T-helper 1 cell treated with Interleukin-12 subunit alpha and Interleukin-12 subunit beta and Interleukin-4 antibody, amounts not matched to agents 30 μg/mL and 1 μg/mL, for 36 hours (primary cell): ENCODE data around the gene CACNA1C.

Experiments
- H3K27ac Mint-ChIP-seq: one replicate; pipeline ENCODE4 v1.8.0; 2021; ENCODE audit warnings: mild to moderate bottlenecking, mixed read lengths
- H3K27me3 Mint-ChIP-seq: one replicate; pipeline ENCODE4 v1.8.0; 2021; ENCODE audit warnings: low read depth, mixed read lengths
- H3K36me3 Mint-ChIP-seq: one replicate; pipeline ENCODE4 v1.8.0; 2021; ENCODE audit warnings: low read depth, mixed read lengths
- H3K4me1 Mint-ChIP-seq: one replicate; pipeline ENCODE4 v1.8.0; 2021; ENCODE audit warnings: low read depth, mixed read lengths
- H3K4me3 Mint-ChIP-seq: one replicate; pipeline ENCODE4 v1.8.0; 2021; ENCODE audit warnings: mild to moderate bottlenecking, moderate library complexity, mixed read lengths
- H3K9me3 Mint-ChIP-seq: one replicate; pipeline ENCODE4 v1.8.0; 2021; ENCODE audit warnings: mixed read lengths

Gene CACNA1C

DNA sequence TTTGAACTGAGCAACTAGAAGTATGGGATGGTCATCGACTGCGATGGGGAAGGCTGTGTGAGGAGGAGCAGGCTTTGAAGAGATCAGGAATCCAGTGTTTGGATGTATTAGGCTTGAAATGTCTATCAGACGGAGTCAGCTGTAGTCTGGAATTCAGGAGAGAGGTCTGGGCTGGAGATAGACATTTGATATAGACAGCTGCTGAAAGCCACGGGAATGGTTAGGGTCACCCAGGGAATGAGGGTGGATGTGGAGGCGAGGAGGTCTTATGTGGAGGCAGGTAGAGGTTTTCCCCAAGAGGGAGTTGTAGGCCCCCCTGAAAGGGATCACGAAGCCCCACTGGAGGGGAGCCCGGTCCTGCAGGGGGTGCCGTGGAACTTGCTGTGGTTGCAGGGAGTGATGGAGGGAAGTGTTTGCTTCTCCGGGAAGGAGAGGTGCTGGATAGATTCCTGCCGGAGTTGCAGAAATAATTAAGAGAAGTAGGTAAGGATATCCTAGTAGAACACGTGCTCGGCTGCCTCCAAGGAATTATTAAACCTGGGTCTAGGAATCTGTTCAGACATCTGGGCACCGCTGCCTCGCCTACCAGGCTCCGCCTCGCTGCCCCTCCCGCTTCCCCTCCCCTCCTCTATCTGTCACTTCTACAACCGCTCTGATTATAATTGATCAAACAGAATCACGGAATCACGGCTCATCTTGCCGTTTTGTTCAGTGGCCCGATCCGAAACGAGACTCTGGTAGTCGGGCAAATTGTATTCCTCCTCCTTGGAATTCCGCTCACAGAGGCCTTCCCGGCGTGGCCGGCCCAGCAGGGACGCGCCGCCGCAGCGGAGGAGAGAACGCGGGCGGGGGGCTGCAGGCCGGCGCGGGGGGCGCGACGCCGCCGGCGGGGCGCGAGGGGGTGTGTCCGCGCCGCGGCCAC, 826 bp upstream of the CACNA1C start:
- Mint-ChIP-seq H3K4me1 (peaks cover 13% of the 10 kb centered on the region), H3K36me3 (no peaks in the 10 kb centered on the region), H3K4me3 (peak overlapping the region; percentile 70), H3K27ac (no peak overlapping the region), H3K27me3 (peaks cover 80% of the 10 kb centered on the region), H3K9me3 (no peaks in the 10 kb centered on the region)

DNA sequence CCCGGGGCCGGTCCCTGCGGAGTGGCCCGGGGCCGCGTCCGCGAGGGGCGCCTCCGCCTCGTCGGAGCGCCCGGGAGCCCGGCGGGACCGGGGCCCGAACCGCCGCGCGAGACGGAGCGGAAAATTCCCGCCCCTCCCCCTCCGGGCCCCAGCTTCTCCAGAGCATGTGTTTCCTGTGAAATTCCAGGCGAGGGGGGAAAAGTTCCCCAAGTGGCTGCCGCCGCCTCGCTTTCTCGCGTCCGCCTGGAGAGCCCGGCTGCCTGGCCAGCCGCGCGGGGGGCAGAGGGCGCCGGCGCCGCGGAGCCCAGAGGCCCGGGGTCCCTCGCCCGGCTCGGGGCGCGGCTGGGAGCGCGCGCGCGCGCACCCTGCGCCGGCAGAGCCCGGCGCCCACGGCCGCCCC, 904 bp downstream of the CACNA1C start:
- H3K27me3 Mint-ChIP-seq = peaks cover 81% of the 10 kb centered on the region
- H3K4me1 Mint-ChIP-seq = peaks cover 13% of the 10 kb centered on the region
- H3K27ac Mint-ChIP-seq = no peak overlapping the region
- no peaks in the 10 kb centered on the region for H3K9me3 Mint-ChIP-seq
- no peak overlapping the region for H3K4me3 Mint-ChIP-seq
- H3K36me3 Mint-ChIP-seq = no peaks in the 10 kb centered on the region

DNA sequence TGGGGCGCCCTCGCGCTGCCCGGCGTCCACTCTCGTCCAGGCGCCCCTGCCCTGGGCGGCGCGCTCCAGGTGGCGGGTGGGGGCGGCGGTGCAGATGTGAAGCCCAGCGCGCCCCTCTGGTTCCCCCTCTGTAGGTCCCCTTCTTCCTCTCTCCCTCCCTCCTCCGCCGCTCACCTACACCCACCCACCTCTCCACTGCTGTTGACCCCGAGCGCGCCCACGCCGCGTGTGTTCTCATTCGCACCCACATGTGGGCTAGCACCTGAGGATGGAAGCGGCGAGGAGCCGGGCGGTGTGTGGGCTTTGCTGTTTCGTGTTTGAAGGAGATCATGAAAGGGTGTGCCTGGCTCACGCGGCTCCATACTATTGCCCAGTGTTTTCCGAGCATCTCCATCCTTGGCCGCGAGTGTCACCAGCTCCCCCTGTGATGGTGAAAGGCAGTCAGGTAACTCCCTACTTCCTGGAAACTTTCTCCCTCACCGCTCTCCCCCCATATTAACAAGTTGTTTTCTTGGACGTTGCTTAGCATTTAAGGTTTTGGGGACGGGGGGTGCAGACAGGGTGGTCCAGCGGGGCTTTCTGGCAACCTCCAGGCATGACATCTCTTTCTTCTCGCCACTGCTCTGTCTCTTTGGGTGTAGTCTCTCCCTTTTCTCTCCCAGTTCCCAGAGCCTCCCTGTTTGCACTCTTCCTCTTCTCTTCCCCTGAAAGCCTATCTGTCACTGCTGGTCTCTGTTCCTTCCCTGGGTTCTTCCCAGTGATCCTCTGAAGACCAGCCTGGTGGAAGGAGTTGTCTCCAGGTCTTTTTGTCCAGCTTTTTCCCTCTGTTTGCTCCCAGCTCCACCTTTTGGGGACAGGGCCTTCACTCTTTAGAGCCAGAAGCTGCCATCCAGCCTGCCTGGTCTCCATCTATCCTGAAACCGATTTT, 1.6 kb downstream of the CACNA1C start:
- H3K27me3 Mint-ChIP-seq = peaks cover 81% of the 10 kb centered on the region

DNA sequence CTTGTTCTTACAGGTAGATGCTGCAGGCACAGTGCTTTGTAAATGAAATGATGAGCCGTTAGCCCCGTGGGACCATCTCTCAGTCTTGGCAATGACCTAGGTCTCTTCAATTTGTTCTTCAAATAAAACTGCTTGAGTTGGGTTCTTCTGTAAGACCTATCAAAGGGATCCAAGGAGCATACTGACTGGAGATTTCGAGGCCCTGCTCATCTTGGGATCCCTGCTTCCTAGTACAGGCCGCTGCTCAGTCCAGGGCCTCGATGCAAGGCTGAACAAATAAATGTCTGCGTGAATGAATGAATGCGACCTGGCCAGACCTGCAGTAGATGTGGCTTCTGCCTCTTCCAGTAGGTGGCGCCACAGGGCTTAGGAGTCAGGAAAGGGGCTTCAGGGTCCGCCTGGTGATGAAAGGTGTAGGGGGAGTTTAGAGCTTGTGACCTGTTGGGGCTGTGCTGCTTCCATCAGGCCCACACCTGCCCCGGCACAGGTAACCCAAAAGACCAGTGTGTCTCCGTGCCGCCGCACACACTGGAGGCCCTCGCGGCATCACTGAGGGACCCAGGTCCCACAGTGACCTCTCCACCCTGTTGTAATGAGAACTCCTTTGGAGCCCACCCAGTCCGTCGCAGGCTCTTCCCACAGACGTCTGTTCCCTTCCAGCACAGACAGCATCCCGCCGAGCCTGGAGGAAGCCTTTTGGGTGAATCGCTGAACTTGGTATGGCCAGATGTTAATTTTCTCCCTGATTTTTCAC, 4.4 kb downstream of the CACNA1C start:
- Mint-ChIP-seq H3K36me3 (no peaks in the 10 kb centered on the region), H3K9me3 (no peaks in the 10 kb centered on the region), H3K27ac (no peak overlapping the region), H3K4me1 (peaks cover 5% of the 10 kb centered on the region), H3K27me3 (peaks cover 59% of the 10 kb centered on the region), H3K4me3 (no peak overlapping the region)

More for the DNA sequence above, 1.6 kb downstream of the CACNA1C start:
- Mint-ChIP-seq H3K4me3 (peak overlapping the region; percentile 71), H3K9me3 (no peaks in the 10 kb centered on the region), H3K4me1 (peaks cover 13% of the 10 kb centered on the region), H3K36me3 (no peaks in the 10 kb centered on the region), H3K27ac (no peak overlapping the region)

DNA sequence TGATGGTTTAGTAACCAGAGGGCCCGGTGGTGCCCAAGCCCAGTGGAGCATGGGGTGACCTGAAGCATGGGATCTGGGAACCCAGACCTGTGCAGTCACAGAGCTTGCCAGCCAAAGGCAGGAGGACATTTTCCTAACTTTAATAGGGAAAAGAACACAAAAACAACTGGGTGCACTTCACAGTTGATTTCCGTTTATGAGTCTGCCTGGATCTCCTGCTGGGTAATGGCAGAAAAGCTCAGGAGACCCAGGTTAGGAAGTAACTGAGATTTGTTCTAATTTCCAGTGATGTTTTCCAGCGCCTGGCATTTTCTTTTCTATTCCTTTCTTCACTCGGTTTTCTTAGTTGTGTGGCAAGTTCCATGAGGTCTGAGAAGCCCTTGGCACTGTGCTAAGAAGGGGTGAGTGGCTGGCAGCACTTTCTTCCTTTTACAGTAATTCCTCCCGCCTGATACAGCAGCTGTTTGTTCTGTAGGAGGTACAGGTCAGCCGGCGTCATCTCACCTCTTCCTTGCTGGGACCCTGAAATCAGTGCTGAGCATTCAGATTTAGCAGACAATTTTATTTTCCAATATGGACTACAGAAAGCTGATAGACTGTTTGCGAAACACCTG, 5.1 kb downstream of the CACNA1C start:
- Mint-ChIP-seq H3K27ac (no peak overlapping the region), H3K4me1 (peaks cover 5% of the 10 kb centered on the region), H3K27me3 (peaks cover 59% of the 10 kb centered on the region), H3K36me3 (no peaks in the 10 kb centered on the region), H3K9me3 (no peaks in the 10 kb centered on the region), H3K4me3 (no peak overlapping the region)

DNA sequence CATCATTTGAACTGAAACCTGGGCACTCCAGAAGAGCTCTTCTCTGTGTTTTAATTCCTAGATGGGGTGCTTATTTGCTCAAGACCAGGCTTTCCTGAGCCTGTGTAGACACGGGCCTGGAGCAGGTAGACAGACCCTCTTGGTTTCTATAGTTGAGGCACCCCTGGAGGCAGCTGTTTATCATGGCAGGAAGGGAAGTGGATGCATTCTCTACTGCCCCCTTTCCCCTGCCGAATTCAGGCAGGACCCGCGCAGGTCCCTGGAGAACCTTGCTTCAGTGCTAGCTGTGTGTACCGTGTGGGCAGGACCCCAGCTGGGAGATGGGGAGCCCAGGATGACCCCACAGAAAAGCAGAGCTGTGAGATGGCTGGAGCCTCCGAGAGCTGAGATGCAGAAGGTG, 6.0 kb downstream of the CACNA1C start:
- H3K36me3 Mint-ChIP-seq = no peaks in the 10 kb centered on the region
- H3K4me1 Mint-ChIP-seq = peaks cover 4% of the 10 kb centered on the region
- peaks cover 55% of the 10 kb centered on the region for H3K27me3 Mint-ChIP-seq

DNA sequence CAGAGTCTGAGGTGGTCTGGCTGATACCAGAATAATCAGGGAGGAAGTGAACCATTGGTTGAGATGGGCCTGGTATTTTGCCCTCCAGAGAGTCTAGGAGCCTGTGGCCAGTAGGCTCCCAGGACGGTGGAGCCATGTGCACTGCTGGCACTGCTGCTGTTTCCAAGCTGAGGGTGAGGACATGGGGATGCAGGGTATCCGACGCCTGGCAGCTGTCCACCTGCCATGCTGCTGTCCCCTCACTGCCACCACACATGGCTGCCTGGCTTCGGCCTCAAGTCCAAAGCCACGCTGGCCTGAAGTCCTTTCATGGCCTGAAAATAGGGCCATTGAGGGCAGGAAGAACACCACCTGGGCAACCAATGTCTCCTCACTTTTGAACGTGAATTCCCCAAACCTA, 8.6 kb downstream of the CACNA1C start:
- peaks cover 42% of the 10 kb centered on the region for H3K27me3 Mint-ChIP-seq
- no peak overlapping the region for H3K4me3 Mint-ChIP-seq
- no peaks in the 10 kb centered on the region for H3K36me3 Mint-ChIP-seq
- no peaks in the 10 kb centered on the region for H3K9me3 Mint-ChIP-seq
- H3K4me1 Mint-ChIP-seq = peaks cover 10% of the 10 kb centered on the region
- H3K27ac Mint-ChIP-seq = no peak overlapping the region

More for the DNA sequence above, 6.0 kb downstream of the CACNA1C start:
- H3K4me3 Mint-ChIP-seq = no peak overlapping the region
- no peak overlapping the region for H3K27ac Mint-ChIP-seq
- no peaks in the 10 kb centered on the region for H3K9me3 Mint-ChIP-seq

DNA sequence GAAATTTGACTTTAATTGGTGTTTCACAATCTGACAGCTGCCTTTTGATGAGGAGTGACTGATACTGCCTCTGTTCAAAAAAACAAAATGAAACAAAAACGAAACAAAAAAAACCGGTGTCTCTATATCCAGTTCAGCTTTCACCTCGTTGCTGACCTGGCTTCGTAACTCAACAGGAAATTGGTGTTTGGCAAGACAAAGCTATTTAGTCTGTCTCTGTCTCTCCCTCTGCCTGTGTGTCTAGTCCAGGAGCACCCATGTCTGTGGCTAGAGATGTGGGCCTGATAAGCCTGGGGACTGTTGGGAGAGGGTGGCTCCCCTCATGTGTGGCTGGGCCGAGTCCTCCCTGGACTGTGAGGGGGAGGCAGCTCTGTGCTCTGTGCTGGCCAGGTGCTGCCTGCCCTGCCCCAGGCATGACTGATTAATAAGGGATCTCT, 11.3 kb downstream of the CACNA1C start:
- peaks cover 26% of the 10 kb centered on the region for H3K27me3 Mint-ChIP-seq
- H3K27ac Mint-ChIP-seq = peak overlapping the region; percentile 84
- H3K4me1 Mint-ChIP-seq = peaks cover 10% of the 10 kb centered on the region
- H3K4me3 Mint-ChIP-seq = peak overlapping the region; percentile 47
- H3K9me3 Mint-ChIP-seq = peaks cover under 1% of the 10 kb centered on the region
- H3K36me3 Mint-ChIP-seq = no peaks in the 10 kb centered on the region

DNA sequence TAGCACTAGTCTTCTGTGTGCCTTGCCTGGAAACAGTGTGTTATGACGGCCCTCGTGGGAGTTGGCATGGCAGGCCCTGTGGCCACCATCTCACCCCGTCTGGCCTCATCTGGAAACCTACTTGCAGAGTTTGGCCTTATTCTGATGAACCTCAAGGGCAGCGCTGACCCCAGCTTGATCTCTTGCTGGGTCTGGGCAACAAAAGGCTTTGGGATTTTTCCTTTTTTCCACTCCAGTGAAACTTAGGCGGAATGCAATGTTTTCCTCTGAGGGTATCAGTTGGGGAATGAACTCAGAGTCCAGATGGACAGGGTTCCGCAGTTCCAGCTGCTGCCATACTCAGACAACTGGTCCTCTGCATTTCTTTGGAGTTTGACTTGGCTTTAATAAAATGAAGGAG, 15.9 kb downstream of the CACNA1C start:
- Mint-ChIP-seq H3K4me3 (no peak overlapping the region), H3K27ac (no peak overlapping the region), H3K36me3 (peaks cover 1% of the 10 kb centered on the region), H3K9me3 (peaks cover 14% of the 10 kb centered on the region), H3K4me1 (peaks cover 10% of the 10 kb centered on the region), H3K27me3 (peaks cover 17% of the 10 kb centered on the region)

DNA sequence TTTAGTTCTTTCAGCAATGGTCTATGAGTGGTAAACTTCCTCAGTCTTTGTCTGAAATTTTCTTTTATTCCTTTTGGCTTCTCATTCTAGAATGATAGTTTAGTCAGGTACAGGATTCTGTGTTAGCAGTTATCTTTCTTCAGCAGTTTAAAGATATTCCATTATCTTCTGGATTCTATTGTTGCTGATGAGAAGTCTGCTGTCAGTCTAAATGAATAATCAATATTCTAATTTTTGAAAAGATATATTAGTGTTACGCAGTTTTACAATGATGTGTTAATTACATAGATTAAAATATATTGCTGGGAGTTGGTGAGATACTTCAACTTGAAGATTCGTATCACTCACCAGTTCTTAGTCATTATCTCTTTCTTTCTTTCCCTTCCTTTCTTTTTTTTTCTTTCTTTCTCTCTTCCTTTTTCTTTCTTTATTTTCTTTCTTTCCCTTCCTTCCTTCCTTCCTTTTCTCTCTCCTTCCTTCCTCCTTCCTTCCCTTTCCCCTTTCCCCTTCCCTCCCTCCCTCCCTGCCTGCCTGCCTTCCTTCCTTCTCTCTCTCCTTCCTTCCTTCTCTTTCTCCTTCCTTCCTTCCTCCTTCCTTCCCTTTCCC, 17.8 kb downstream of the CACNA1C start:
- H3K27ac Mint-ChIP-seq = no peak overlapping the region
- no peak overlapping the region for H3K4me3 Mint-ChIP-seq
- H3K27me3 Mint-ChIP-seq = peaks cover 14% of the 10 kb centered on the region
- H3K36me3 Mint-ChIP-seq = peaks cover 1% of the 10 kb centered on the region
- H3K4me1 Mint-ChIP-seq = no peaks in the 10 kb centered on the region
- H3K9me3 Mint-ChIP-seq = peaks cover 14% of the 10 kb centered on the region

DNA sequence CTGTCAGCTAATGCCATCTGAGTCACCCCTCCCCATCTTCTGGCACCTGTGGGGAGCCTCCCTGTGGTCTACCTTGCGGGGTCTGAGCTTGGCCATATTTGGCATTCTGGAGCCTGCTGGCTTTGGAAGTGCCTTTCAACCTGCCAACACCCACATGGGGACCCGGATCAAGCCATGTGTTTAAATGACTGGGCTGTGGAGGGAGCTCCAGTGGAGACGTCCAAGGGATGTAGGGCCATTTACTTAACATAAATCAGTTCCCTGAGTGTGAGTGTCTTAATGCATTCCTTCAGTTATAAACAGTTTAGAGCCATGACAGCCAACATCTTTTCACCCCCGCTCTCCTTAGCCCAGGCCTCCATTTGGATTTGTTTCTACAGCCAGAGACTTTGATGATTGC, 22.0 kb downstream of the CACNA1C start:
- peaks cover 9% of the 10 kb centered on the region for H3K9me3 Mint-ChIP-seq
- peaks cover 1% of the 10 kb centered on the region for H3K36me3 Mint-ChIP-seq
- peaks cover 6% of the 10 kb centered on the region for H3K27me3 Mint-ChIP-seq
- no peak overlapping the region for H3K27ac Mint-ChIP-seq
- no peak overlapping the region for H3K4me3 Mint-ChIP-seq
- H3K4me1 Mint-ChIP-seq = no peaks in the 10 kb centered on the region

DNA sequence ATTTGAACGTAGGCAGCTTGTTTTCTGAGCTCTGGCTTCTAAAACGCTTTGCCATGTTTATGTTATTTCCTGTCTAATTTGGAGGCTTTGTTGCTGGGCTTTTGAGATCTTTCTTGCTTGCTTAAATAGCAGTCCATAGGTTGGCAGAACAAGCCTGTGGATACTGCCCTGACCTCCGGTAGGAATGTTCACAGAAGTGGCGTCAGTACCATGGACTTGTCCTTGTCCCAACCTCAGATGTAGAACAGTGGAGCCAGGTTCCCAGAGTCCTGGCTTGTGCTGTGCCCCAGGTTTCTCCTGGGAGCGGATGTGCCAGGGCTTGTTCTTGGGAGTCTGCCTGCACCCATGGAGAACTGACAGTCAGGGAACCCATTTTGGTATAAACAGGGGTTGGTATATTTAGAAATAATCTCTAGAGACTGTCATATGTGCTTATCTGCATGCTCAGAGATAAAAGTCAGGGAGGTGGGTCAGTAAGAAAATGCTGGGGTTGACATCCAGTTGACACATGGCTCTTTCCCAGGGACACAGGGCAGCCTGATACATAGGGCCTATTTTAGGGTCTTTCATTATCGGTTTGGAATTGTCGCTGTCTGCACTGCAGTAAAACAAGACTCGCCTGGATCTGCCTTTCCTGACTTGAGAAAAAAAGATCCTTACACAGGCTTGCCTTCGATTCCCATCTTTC, 22.9 kb downstream of the CACNA1C start:
- peaks cover 1% of the 10 kb centered on the region for H3K36me3 Mint-ChIP-seq
- H3K27ac Mint-ChIP-seq = no peak overlapping the region
- H3K9me3 Mint-ChIP-seq = peaks cover 12% of the 10 kb centered on the region
- no peaks in the 10 kb centered on the region for H3K4me1 Mint-ChIP-seq
- peaks cover 6% of the 10 kb centered on the region for H3K27me3 Mint-ChIP-seq
- H3K4me3 Mint-ChIP-seq = no peak overlapping the region

DNA sequence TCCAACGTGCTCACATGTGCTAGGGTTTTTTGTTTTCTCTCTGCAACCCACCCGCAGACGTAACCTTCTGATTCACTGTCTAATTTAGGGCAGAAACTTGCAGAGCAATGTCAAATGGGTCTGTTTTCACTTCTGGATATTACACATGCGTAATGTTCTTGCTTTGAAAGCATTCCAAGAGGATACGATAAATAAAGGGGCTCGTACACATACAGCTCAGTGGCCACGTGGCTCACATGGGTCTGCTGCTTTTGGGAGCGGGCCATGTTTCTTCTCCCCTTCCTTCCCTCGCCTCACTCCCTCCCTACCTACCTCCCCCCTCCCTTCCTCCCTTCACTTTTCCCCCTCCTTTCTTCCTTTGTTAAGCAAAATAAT, 23.4 kb downstream of the CACNA1C start:
- Mint-ChIP-seq H3K36me3 (no peaks in the 10 kb centered on the region), H3K27me3 (peaks cover 6% of the 10 kb centered on the region), H3K4me3 (no peak overlapping the region), H3K4me1 (no peaks in the 10 kb centered on the region), H3K9me3 (peaks cover 12% of the 10 kb centered on the region), H3K27ac (no peak overlapping the region)
